GM23338 (cell line): ENCODE results near the gene ESRP2.

Experiments
- CTCF ChIP-seq, 2 experiments: fragments of 200-600 bp in 1 of 2; sonication (generic) in 1 of 2; conservative IDR thresholded peaks; 2 replicates each; pipeline versions ENCODE4 v1.5.1 to v1.6.1; 2016 to 2017; ENCODE audit warnings: antibody characterized with exemption in 2 of 2, low read depth in 2 of 2, mild to moderate bottlenecking in 2 of 2, moderate library complexity in 1 of 2
- EZH2 ChIP-seq: fragments of 200-600 bp; sonication (generic); IDR thresholded peaks from one replicate; pipeline ENCODE4 v1.8.0; 2017; ENCODE audit warnings: antibody characterized with exemption, mild to moderate bottlenecking, low read depth; ENCODE audit not compliant: unreplicated experiment
- EZH2phosphoT487 ChIP-seq: fragments of 200-600 bp; sonication (generic); IDR thresholded peaks from one replicate; pipeline ENCODE4 v1.8.1; 2018; ENCODE audit warnings: antibody characterized with exemption; ENCODE audit not compliant: unreplicated experiment
- POLR2AphosphoS5 ChIP-seq: IDR thresholded peaks from 2 replicates; pipeline ENCODE4 v1.6.1; 2016; ENCODE audit warnings: antibody characterized with exemption, low read depth
- ZNF331 ChIP-seq: fragments of 250-450 bp; sonication (Bioruptor Pico); IDR thresholded peaks from 2 replicates; pipeline ENCODE4 v1.5.0; 2020; ENCODE audit warnings: low read depth, mild to moderate bottlenecking, moderate library complexity
- ZNF462 ChIP-seq: fragments of 250-450 bp; sonication (Bioruptor Pico); IDR thresholded peaks from 2 replicates; pipeline ENCODE4 v1.5.0; 2020; ENCODE audit warnings: mild to moderate bottlenecking, moderate library complexity
- TF ChIP-seq, protein P1 (sequence below): IDR thresholded peaks from one replicate; pipeline ENCODE4 v1.6.1; 2018; ENCODE audit warnings: antibody characterized with exemption; ENCODE audit not compliant: unreplicated experiment

DNA sequence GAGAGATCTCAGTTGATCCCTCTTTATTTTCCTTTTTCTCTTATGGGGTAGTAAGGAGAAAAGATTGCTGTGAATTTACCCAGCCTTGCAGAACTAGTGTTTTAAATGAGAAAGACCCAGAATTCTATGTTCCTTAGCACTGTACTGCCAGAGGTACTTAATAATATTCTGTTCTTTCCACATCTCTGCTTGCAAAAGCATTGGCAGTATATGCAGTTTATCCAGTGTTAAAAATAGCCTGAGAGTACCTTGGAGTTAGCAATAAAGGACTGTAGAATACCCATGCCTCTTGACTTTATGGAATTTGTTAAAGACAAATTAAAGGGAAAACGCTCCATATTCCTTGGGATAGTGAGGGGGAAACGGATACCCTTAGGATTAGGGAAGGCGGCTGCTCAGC lies 40.3 kb upstream of the ESRP2 start:
- TF ChIP-seq CTCF (conservative IDR thresholded peaks at IDR 0.05; ENCODE audit: low read depth in 2 of 2) (no peak), POLR2AphosphoS5 (no peak), EZH2phosphoT487 (no peak), EZH2 (no peak), ZNF462 (no peak), ZNF331 (CRISPR knock-in tag) (no peak)
- TF ChIP-seq, protein P1, sequence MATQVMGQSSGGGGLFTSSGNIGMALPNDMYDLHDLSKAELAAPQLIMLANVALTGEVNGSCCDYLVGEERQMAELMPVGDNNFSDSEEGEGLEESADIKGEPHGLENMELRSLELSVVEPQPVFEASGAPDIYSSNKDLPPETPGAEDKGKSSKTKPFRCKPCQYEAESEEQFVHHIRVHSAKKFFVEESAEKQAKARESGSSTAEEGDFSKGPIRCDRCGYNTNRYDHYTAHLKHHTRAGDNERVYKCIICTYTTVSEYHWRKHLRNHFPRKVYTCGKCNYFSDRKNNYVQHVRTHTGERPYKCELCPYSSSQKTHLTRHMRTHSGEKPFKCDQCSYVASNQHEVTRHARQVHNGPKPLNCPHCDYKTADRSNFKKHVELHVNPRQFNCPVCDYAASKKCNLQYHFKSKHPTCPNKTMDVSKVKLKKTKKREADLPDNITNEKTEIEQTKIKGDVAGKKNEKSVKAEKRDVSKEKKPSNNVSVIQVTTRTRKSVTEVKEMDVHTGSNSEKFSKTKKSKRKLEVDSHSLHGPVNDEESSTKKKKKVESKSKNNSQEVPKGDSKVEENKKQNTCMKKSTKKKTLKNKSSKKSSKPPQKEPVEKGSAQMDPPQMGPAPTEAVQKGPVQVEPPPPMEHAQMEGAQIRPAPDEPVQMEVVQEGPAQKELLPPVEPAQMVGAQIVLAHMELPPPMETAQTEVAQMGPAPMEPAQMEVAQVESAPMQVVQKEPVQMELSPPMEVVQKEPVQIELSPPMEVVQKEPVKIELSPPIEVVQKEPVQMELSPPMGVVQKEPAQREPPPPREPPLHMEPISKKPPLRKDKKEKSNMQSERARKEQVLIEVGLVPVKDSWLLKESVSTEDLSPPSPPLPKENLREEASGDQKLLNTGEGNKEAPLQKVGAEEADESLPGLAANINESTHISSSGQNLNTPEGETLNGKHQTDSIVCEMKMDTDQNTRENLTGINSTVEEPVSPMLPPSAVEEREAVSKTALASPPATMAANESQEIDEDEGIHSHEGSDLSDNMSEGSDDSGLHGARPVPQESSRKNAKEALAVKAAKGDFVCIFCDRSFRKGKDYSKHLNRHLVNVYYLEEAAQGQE = no peak
